H1 (cell line): ENCODE data around the gene MARCHF3. TPM values are rescaled to one million over a fixed set of nuclear protein-coding genes. Genes with fewer than 3 reads are reported as not detected.

Source experiments
- SIX5 ChIP-seq: IDR thresholded peaks from 2 replicates; pipeline ENCODE4 v1.6.1; 2011; ENCODE audit warnings: mild to moderate bottlenecking, low read depth, low read length
- SUZ12 ChIP-seq: fragments of 200-600 bp; sonication (generic); IDR thresholded peaks from 2 replicates; pipeline ENCODE4 v1.6.1; 2012; ENCODE audit warnings: mild to moderate bottlenecking, inconsistent platforms, low read length, moderate library complexity, mixed read lengths
- TBP ChIP-seq: IDR thresholded peaks from 2 replicates; pipeline ENCODE4 v1.6.1; 2011; ENCODE audit warnings: low read depth, low read length, improper control_type of control experiment
- polyA plus RNA-seq, 7 experiments: library from polyadenylated mRNA; depleted of rRNA in 3 of 7; stranded (reverse) in 5 of 7; unstranded in 2 of 7; fragments of >200 nt in 5 of 7; fragments of 200-250 nt in 2 of 7; gene quantifications; 1 replicate in 5 of 7; 2 replicates in 1 of 7; 4 replicates in 1 of 7; pipeline versions ENCODE4 v1.2.1 to v1.2.3, GENCODE V29; 2011 to 2013; ENCODE audit warnings: missing spikeins in 2 of 7, mixed read lengths in 2 of 7
- total RNA-seq: library from RNA; stranded (reverse); fragmentation: NEBNext Ultra II Directional; extraction: Animal tissue kit (Norgen Biotek cat#: 25700); gene quantifications from 2 replicates; pipeline ENCODE4 v1.2.1, GENCODE V29; 2021
- TF ChIP-seq, protein P1 (sequence below): IDR thresholded peaks from 2 replicates; pipeline ENCODE4 v1.6.1; 2012; ENCODE audit warnings: low read length, inconsistent platforms

The MARCHF3 gene
- total and polyA plus RNA-seq, 2 of the 8 experiments (the other 6 are each of a cell fraction or from before 2014, with no cell fraction given): 12.0 to 16.9 TPM

DNA sequence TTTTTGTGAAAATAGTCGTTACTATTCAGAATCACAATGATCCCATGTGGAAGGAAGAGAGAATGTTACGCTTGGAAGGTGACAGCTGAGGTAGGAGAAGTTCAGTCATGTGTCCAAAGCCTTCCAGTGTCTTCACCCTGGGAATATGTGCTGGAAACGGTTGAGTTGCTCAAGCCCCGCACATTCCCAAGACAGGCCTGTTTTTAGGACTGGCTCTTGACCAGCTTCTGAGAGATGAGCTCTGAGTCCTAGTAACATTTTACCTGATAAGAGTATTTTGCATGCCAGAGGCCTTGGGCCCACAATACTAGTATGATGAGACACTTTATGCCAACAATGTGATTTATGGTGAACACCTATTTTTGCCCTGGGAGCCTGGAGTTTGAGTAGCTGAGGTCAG, 151.7 kb downstream of the MARCHF3 start (continued):
- TF ChIP-seq, protein P1, sequence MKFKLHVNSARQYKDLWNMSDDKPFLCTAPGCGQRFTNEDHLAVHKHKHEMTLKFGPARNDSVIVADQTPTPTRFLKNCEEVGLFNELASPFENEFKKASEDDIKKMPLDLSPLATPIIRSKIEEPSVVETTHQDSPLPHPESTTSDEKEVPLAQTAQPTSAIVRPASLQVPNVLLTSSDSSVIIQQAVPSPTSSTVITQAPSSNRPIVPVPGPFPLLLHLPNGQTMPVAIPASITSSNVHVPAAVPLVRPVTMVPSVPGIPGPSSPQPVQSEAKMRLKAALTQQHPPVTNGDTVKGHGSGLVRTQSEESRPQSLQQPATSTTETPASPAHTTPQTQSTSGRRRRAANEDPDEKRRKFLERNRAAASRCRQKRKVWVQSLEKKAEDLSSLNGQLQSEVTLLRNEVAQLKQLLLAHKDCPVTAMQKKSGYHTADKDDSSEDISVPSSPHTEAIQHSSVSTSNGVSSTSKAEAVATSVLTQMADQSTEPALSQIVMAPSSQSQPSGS: no peak
- TF ChIP-seq TBP (no peak), SUZ12 (no peak), SIX5 (no peak)
- TF ChIP-seq, all 59 proteins: peak for 0
